CD4-positive, alpha-beta memory T cell (primary cell): ENCODE results near the gene VTI1A. TPM values are rescaled to one million over a fixed set of nuclear protein-coding genes. Genes with fewer than 3 reads are reported as not detected.
A peak's percentile ranks its signal among the peaks of the same experiment; 100 is the strongest.

ENCODE experiments used
- CTCF ChIA-PET: fragments of 350-600 bp; sonication (Branson Sonifier 250); formaldehyde crosslinking; loops from one replicate; lab custom pipeline; 2021; ENCODE audit warnings: inconsistent platforms; ENCODE audit not compliant: partially characterized antibody; lab: Charles Lee
- POLR2A ChIA-PET: fragments of 350-600 bp; sonication (Branson Sonifier 250); formaldehyde crosslinking; loops from one replicate; lab custom pipeline; 2021; ENCODE audit not compliant: partially characterized antibody; lab: Charles Lee
- DNase-seq, 5 donors: peaks; one replicate each; pipeline versions ENCODE4 v3.0.0 to v3.0.0-alpha.2; 2020 to 2022; ENCODE audit warnings: mixed read lengths in 1 of 5
- H3K27ac ChIP-seq: one replicate; pipeline ENCODE4 v1.7.0; 2013; ENCODE audit warnings: low read depth, low read length
- H3K27me3 ChIP-seq: 2 replicates; pipeline ENCODE4 v1.7.0; 2013; ENCODE audit warnings: mild to moderate bottlenecking, low read length, moderate library complexity; ENCODE audit not compliant: insufficient read depth
- H3K36me3 ChIP-seq: 2 replicates; pipeline ENCODE4 v1.7.0; 2013; ENCODE audit warnings: mild to moderate bottlenecking, low read length, moderate library complexity; ENCODE audit not compliant: insufficient read depth
- H3K4me1 ChIP-seq: 2 replicates; pipeline ENCODE4 v1.7.0; 2013; ENCODE audit warnings: mild to moderate bottlenecking, low read length, moderate library complexity; ENCODE audit not compliant: insufficient read depth
- H3K4me3 ChIP-seq, 2 donors: one replicate each; pipeline ENCODE4 v1.7.0; 2013; ENCODE audit warnings: low read length in 2 of 2, mild to moderate bottlenecking in 1 of 2
- H3K9me3 ChIP-seq, 2 donors: one replicate each; pipeline ENCODE4 v1.7.0; 2013; ENCODE audit warnings: low read length in 2 of 2, control low read depth in 1 of 2; ENCODE audit not compliant: control insufficient read depth in 1 of 2
- H3K27ac Mint-ChIP-seq, 7 donors: one replicate each; pipeline ENCODE4 v1.8.0; 2020 to 2021; ENCODE audit warnings: mixed read lengths in 7 of 7, mild to moderate bottlenecking in 6 of 7, inconsistent platforms in 3 of 7, moderate library complexity in 3 of 7
- H3K27me3 Mint-ChIP-seq, 2 donors: one replicate each; pipeline ENCODE4 v1.8.0; 2020 to 2021; ENCODE audit warnings: mixed read lengths in 2 of 2
- H3K36me3 Mint-ChIP-seq, 2 donors: one replicate each; pipeline ENCODE4 v1.8.0; 2020 to 2021; ENCODE audit warnings: mixed read lengths in 2 of 2, inconsistent platforms in 1 of 2, mild to moderate bottlenecking in 1 of 2
- H3K4me1 Mint-ChIP-seq, 4 donors: one replicate each; pipeline ENCODE4 v1.8.0; 2020 to 2021; ENCODE audit warnings: mixed read lengths in 4 of 4, mild to moderate bottlenecking in 1 of 4
- H3K4me3 Mint-ChIP-seq, 8 donors: one replicate each; pipeline ENCODE4 v1.8.0; 2020 to 2021; ENCODE audit warnings: mixed read lengths in 8 of 8, mild to moderate bottlenecking in 7 of 8, moderate library complexity in 6 of 8, inconsistent platforms in 3 of 8
- H3K9me3 Mint-ChIP-seq, 8 donors: one replicate each; pipeline ENCODE4 v1.8.0; 2020 to 2021; ENCODE audit warnings: mixed read lengths in 8 of 8, mild to moderate bottlenecking in 5 of 8, inconsistent platforms in 3 of 8, moderate library complexity in 1 of 8
- intact Hi-C: fragments of 100-400 bp; cut with micrococcal nuclease; formaldehyde crosslinking; loops from one replicate; pipeline ENCODE4 v1.15.1; 2023
- polyA plus RNA-seq, 2 donors: library from polyadenylated mRNA; unstranded; fragments of 300-500 nt; fragmentation: Illumina TruSeq; gene quantifications; one replicate each; pipeline ENCODE4 v1.2.3, GENCODE V29; 2021
- total RNA-seq, 2 experiments: library from RNA; stranded (reverse); gene quantifications; one replicate each; pipeline ENCODE4 v1.2.3, GENCODE V29; 2021

VTI1A gene
- total and polyA plus RNA-seq, 4 experiments from 2014 or later: 24.4 to 48.5 (median 40.0) TPM

GRCh38 chr10:112546474-112546873, 99.5 kb downstream of the VTI1A start:
- H3K4me3 Mint-ChIP-seq: no peak overlapping the region
- H3K9me3 Mint-ChIP-seq: peaks cover 0 to 7% (median 5%) of the 10 kb centered on the region in 8 donors
- peaks cover 0 to 6% (median 2%) of the 10 kb centered on the region in 4 donors for H3K4me1 Mint-ChIP-seq
- H3K27ac Mint-ChIP-seq: no peak overlapping the region
- H3K9me3 ChIP-seq: no peaks in the 10 kb centered on the region
- peaks cover 27 to 37% of the 10 kb centered on the region in 2 donors for H3K36me3 Mint-ChIP-seq
- no peaks in the 10 kb centered on the region for H3K27me3 Mint-ChIP-seq
- H3K27ac ChIP-seq: no peak overlapping the region
- no peak overlapping the region for H3K4me3 ChIP-seq
- intact Hi-C loops: no loop called here
- no peaks in the 10 kb centered on the region for H3K27me3 ChIP-seq
- POLR2A ChIA-PET: no interaction called here
- H3K4me1 ChIP-seq: no peaks in the 10 kb centered on the region
- CTCF ChIA-PET: no interaction called here
- H3K36me3 ChIP-seq: peaks cover 4% of the 10 kb centered on the region
- DNase-seq: no peak

- CTCF ChIA-PET: no interaction called here
- no peak overlapping the region for H3K4me3 Mint-ChIP-seq
- peaks cover 0 to 5% (median 4%) of the 10 kb centered on the region in 4 donors for H3K4me1 Mint-ChIP-seq
- DNase-seq: no peak
- no peak overlapping the region for H3K4me3 ChIP-seq
- H3K27ac ChIP-seq: no peak overlapping the region
- H3K9me3 Mint-ChIP-seq: peaks cover 0 to under 1% (median 0%) of the 10 kb centered on the region in 8 donors
- H3K27me3 Mint-ChIP-seq: no peaks in the 10 kb centered on the region
- no peaks in the 10 kb centered on the region for H3K36me3 ChIP-seq
- intact Hi-C loops: no loop called here
- POLR2A ChIA-PET: no interaction called here
- H3K36me3 Mint-ChIP-seq: peaks cover 12 to 32% of the 10 kb centered on the region in 2 donors
- H3K27me3 ChIP-seq: no peaks in the 10 kb centered on the region
- peak overlapping the region in 1 of 7 donors; percentile 30 for H3K27ac Mint-ChIP-seq
- no peaks in the 10 kb centered on the region for H3K4me1 ChIP-seq
- H3K9me3 ChIP-seq: no peaks in the 10 kb centered on the region
Observed at GRCh38 chr10:112548535-112549276, 101.7 kb downstream of the VTI1A start.

- Histone ChIP-seq H3K27ac (no peak overlapping the region), H3K36me3 (no peaks in the 10 kb centered on the region), H3K4me1 (no peaks in the 10 kb centered on the region), H3K27me3 (no peaks in the 10 kb centered on the region), H3K4me3 (no peak overlapping the region), H3K9me3 (no peaks in the 10 kb centered on the region)
- H3K9me3 Mint-ChIP-seq: no peaks in the 10 kb centered on the region
- ChIA-PET POLR2A (no interaction called here), CTCF (no interaction called here)
- DNase-seq: no peak
- H3K27ac Mint-ChIP-seq: no peak overlapping the region
- peaks cover 11 to 23% of the 10 kb centered on the region in 2 donors for H3K36me3 Mint-ChIP-seq
- no peaks in the 10 kb centered on the region for H3K27me3 Mint-ChIP-seq
- no peak overlapping the region for H3K4me3 Mint-ChIP-seq
- intact Hi-C loops: no loop called here
- peaks cover 0 to 4% (median 3%) of the 10 kb centered on the region in 4 donors for H3K4me1 Mint-ChIP-seq
Observed at GRCh38 chr10:112552593-112553110, 105.6 kb downstream of the VTI1A start.

- H3K27me3 Mint-ChIP-seq: no peaks in the 10 kb centered on the region
- H3K4me1 Mint-ChIP-seq: peaks cover 0 to 4% (median 3%) of the 10 kb centered on the region in 4 donors
- Histone ChIP-seq H3K4me1 (no peaks in the 10 kb centered on the region), H3K9me3 (no peaks in the 10 kb centered on the region), H3K27ac (no peak overlapping the region), H3K36me3 (no peaks in the 10 kb centered on the region), H3K4me3 (no peak overlapping the region), H3K27me3 (no peaks in the 10 kb centered on the region)
- ChIA-PET CTCF (no interaction called here), POLR2A (no interaction called here)
- H3K4me3 Mint-ChIP-seq: no peak overlapping the region
- intact Hi-C loops: no loop called here
- no peak overlapping the region for H3K27ac Mint-ChIP-seq
- H3K36me3 Mint-ChIP-seq: peaks cover 11 to 23% of the 10 kb centered on the region in 2 donors
- H3K9me3 Mint-ChIP-seq: no peaks in the 10 kb centered on the region
- no peak for DNase-seq
Observed at GRCh38 chr10:112553315-112553714, 106.3 kb downstream of the VTI1A start.

- Histone ChIP-seq H3K9me3 (no peaks in the 10 kb centered on the region), H3K36me3 (no peaks in the 10 kb centered on the region), H3K4me3 (no peak overlapping the region), H3K4me1 (no peaks in the 10 kb centered on the region), H3K27me3 (no peaks in the 10 kb centered on the region), H3K27ac (no peak overlapping the region)
- intact Hi-C loops: no loop called here
- Mint-ChIP-seq H3K4me3 (no peak overlapping the region), H3K4me1 (peaks cover 0 to 4% (median under 1%) of the 10 kb centered on the region in 4 donors), H3K36me3 (peaks cover 6 to 18% of the 10 kb centered on the region in 2 donors), H3K27me3 (no peaks in the 10 kb centered on the region), H3K27ac (no peak overlapping the region), H3K9me3 (no peaks in the 10 kb centered on the region)
- POLR2A ChIA-PET: no interaction called here
- CTCF ChIA-PET: no interaction called here
- DNase-seq: no peak
Observed at GRCh38 chr10:112554263-112554662, 107.2 kb downstream of the VTI1A start.

GRCh38 chr10:112557197-112557596, 110.2 kb downstream of the VTI1A start:
- H3K4me3 Mint-ChIP-seq: no peak overlapping the region
- Histone ChIP-seq H3K27ac (no peak overlapping the region), H3K36me3 (no peaks in the 10 kb centered on the region), H3K4me1 (no peaks in the 10 kb centered on the region), H3K27me3 (no peaks in the 10 kb centered on the region), H3K9me3 (no peaks in the 10 kb centered on the region), H3K4me3 (no peak overlapping the region)
- H3K27ac Mint-ChIP-seq: no peak overlapping the region
- intact Hi-C loops: no loop called here
- H3K36me3 Mint-ChIP-seq: peaks cover 6 to 9% of the 10 kb centered on the region in 2 donors
- H3K9me3 Mint-ChIP-seq: no peaks in the 10 kb centered on the region
- H3K27me3 Mint-ChIP-seq: no peaks in the 10 kb centered on the region
- ChIA-PET CTCF (no interaction called here), POLR2A (no interaction called here)
- no peak for DNase-seq
- H3K4me1 Mint-ChIP-seq: peaks cover 0 to 5% (median 2%) of the 10 kb centered on the region in 4 donors

GRCh38 chr10:112558476-112559142, 111.6 kb downstream of the VTI1A start:
- ChIA-PET CTCF (no interaction called here), POLR2A (no interaction called here)
- Mint-ChIP-seq H3K4me1 (peaks cover 0 to 5% (median 0%) of the 10 kb centered on the region in 4 donors), H3K27ac (no peak overlapping the region), H3K9me3 (no peaks in the 10 kb centered on the region), H3K36me3 (peaks cover 0 to 2% of the 10 kb centered on the region in 2 donors), H3K27me3 (no peaks in the 10 kb centered on the region), H3K4me3 (no peak overlapping the region)
- DNase-seq: no peak
- Histone ChIP-seq H3K4me1 (no peaks in the 10 kb centered on the region), H3K27ac (no peak overlapping the region), H3K27me3 (no peaks in the 10 kb centered on the region), H3K4me3 (no peak overlapping the region), H3K9me3 (no peaks in the 10 kb centered on the region), H3K36me3 (no peaks in the 10 kb centered on the region)
- intact Hi-C loops: no loop called here
